WTC11 (cell line): ENCODE results near the gene MED19.

ENCODE experiments used
- AFF4 ChIP-seq: sonication (generic); formaldehyde crosslinking; IDR thresholded peaks from 2 replicates; pipeline ENCODE4 v1.8.1; 2023; ENCODE audit warnings: mild to moderate bottlenecking, missing genetic modification reagents, borderline replicate concordance
- E2F1 ChIP-seq: sonication (generic); formaldehyde crosslinking; IDR thresholded peaks from 2 replicates; pipeline ENCODE4 v1.8.0; 2022; ENCODE audit warnings: mild to moderate bottlenecking, missing genetic modification reagents
- IRF2 ChIP-seq: sonication (generic); formaldehyde crosslinking; IDR thresholded peaks from 2 replicates; pipeline ENCODE4 v1.8.0; 2022; ENCODE audit warnings: low read depth, missing genetic modification reagents, borderline replicate concordance
- NR2C2 ChIP-seq: sonication (generic); formaldehyde crosslinking; IDR thresholded peaks from 2 replicates; pipeline ENCODE4 v1.8.0; 2022; ENCODE audit warnings: mild to moderate bottlenecking, missing genetic modification reagents
- SMAD4 ChIP-seq: sonication (generic); formaldehyde crosslinking; IDR thresholded peaks from 2 replicates; pipeline ENCODE4 v1.8.0; 2022; ENCODE audit warnings: mild to moderate bottlenecking, missing genetic modification reagents
- TEAD4 ChIP-seq: sonication (generic); formaldehyde crosslinking; IDR thresholded peaks from 2 replicates; pipeline ENCODE4 v1.8.0; 2022; ENCODE audit warnings: mild to moderate bottlenecking, missing genetic modification reagents
- USF2 ChIP-seq: sonication (generic); formaldehyde crosslinking; IDR thresholded peaks from 2 replicates; pipeline ENCODE4 v1.8.1; 2023; ENCODE audit warnings: mild to moderate bottlenecking, missing genetic modification reagents, moderate library complexity
- ZNF263 ChIP-seq: sonication (generic); formaldehyde crosslinking; IDR thresholded peaks from 2 replicates; pipeline ENCODE4 v1.8.1; 2022; ENCODE audit warnings: low read depth, mild to moderate bottlenecking, moderate library complexity, missing genetic modification reagents
- TF ChIP-seq, protein P1 (sequence below): fragments of 200-600 bp; IDR thresholded peaks from 2 replicates; pipeline ENCODE4 v1.8.0; 2022; ENCODE audit warnings: antibody characterized with exemption
- TF ChIP-seq, protein P2 (sequence below): sonication (generic); formaldehyde crosslinking; conservative IDR thresholded peaks from 2 replicates; pipeline ENCODE4 v1.8.1; 2022; ENCODE audit warnings: mild to moderate bottlenecking, missing genetic modification reagents

GRCh38 chr11:57727185-57727584, 15.2 kb upstream of the MED19 start:
- TF ChIP-seq, protein P1, sequence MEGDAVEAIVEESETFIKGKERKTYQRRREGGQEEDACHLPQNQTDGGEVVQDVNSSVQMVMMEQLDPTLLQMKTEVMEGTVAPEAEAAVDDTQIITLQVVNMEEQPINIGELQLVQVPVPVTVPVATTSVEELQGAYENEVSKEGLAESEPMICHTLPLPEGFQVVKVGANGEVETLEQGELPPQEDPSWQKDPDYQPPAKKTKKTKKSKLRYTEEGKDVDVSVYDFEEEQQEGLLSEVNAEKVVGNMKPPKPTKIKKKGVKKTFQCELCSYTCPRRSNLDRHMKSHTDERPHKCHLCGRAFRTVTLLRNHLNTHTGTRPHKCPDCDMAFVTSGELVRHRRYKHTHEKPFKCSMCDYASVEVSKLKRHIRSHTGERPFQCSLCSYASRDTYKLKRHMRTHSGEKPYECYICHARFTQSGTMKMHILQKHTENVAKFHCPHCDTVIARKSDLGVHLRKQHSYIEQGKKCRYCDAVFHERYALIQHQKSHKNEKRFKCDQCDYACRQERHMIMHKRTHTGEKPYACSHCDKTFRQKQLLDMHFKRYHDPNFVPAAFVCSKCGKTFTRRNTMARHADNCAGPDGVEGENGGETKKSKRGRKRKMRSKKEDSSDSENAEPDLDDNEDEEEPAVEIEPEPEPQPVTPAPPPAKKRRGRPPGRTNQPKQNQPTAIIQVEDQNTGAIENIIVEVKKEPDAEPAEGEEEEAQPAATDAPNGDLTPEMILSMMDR, result no peak
- no peak for TF ChIP-seq TEAD4 (CRISPR knock-in tag)
- TF ChIP-seq E2F1 (CRISPR knock-in tag), result no peak
- TF ChIP-seq, protein P2, sequence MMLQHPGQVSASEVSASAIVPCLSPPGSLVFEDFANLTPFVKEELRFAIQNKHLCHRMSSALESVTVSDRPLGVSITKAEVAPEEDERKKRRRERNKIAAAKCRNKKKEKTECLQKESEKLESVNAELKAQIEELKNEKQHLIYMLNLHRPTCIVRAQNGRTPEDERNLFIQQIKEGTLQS, result no peak
- TF ChIP-seq AFF4, result no peak
- no peak for TF ChIP-seq USF2 (CRISPR knock-in tag)
- no peak for TF ChIP-seq IRF2 (CRISPR knock-in tag)
- no peak for TF ChIP-seq ZNF263 (CRISPR knock-in tag)
- TF ChIP-seq NR2C2 (CRISPR knock-in tag), result no peak
- TF ChIP-seq SMAD4 (CRISPR knock-in tag), result no peak
